NCI-H146 treated with DMSO at 0.1 percent for 48 hours (cell line): ENCODE data around the gene U2SURP.
"Not testable (repeated sequence)": the region's sequence is repeated elsewhere in the genome, so short reads cannot be mapped to it uniquely, and the experiment has no call there.

Source experiments
- DNase-seq: peaks from one replicate; lab custom pipeline; 2025; ENCODE audit not compliant: unreplicated experiment; lab: John Stamatoyannopoulos, UW

Gene U2SURP

DNA sequence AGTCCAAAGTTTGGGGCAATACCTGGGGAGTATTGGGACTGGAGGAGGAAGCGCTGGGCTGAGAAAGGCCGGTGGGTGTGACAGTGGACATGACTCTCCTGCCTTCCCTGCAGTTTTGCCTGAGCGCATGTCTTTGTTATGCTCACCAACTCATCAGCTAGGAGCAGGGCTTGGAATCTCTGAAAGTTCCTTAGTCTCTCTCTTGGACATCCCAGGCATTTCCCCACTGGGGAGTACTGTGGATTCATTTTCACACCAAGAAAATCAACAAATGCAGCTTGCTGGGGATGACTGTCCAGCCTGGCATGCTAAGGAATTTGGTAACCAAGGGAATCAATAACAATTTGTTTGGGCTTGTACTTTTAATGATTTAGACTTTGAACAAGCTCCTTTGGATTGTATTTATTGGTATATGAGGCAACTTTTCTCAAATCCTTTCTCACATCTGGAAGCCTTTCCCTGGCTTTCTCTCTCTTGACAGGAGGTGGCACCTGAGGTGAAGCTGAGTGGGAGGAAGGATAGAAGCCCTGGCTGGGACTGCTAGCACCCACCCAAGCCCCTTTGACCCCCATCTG lies 69.7 kb downstream of the U2SURP start:
- DNase-seq, result no peak

DNA sequence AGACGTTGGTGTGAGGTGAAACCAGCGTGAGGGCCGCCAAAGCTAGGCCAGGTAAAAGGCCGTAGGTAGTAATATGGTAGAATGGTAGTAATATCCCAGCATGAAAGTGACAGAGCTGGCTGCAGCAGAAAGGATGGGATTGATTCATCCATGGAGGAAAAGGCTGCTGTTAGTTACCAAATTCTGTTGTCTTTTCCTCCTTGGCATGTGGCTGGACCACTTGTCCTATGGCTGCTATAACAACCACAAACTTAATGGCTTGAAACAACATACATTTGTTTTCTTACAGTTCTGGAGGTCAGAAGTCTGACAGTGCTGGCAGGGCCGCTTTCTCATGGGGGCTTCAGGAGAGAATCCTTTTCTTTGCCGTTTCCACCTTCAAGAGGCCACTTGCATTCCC lies 70.4 kb downstream of the U2SURP start:
- DNase-seq, result no peak

DNA sequence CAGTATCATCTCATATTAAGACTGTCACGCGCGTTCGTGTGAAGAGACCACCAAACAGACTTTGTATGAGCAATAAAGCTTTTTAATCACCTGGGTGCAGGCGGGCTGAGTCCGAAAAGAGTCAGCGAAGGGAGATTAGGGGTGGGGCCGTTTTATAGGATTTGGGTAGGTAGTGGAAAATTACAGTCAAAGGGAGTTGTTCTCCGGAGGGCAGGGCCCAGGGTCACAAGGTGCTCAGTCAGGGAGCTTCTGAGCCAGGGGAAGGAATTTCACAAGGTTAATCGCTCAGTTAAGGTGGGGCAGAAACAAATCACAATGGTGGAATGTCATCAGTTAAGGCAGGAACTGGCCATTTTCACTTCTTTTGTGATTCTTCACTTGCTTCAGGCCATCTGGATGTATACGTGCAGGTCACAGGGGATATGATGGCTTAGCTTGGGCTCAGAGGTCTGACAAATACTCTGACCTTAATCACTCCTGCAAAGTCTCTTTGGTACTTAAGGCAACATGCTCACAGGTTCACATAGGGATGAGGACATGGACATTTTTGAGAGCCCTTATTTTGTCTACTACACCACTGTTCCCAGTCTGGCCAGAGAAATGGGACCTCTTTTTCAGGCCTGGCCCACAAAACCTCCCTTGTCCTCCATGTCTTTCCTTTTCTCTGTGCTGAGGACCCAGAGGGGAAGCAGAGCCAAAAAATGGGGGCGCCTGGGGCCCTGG lies 71.1 kb downstream of the U2SURP start:
- DNase-seq, result not testable (repeated sequence)

DNA sequence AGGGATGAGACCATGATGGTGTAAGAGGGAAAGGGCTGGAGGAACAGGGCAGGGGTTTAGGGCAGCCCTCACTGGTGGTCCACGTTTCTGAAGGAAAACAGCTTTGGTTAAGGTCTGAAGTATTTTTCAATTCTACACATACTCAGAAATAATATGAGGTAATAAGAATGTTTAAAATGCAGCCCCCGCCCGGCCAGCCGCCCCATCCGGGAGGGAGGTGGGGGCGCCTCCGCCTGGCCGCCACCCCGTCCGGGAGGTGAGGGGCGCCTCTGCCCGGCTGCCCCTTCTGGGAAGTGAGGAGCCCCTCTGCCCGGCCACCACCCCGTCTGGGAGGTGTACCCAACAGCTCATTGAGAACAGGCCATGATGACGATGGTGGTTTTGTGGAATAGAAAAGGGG lies 72.2 kb downstream of the U2SURP start:
- not testable (repeated sequence) for DNase-seq

GRCh38 chr3:143073983-143074382 lies 72.6 kb downstream of the U2SURP start:
- DNase-seq, result not testable (repeated sequence)

GRCh38 chr3:143078883-143079282 lies 77.5 kb downstream of the U2SURP start:
- DNase-seq, result no peak

GRCh38 chr3:143080196-143080595 lies 78.8 kb downstream of the U2SURP start:
- DNase-seq, result no peak

DNA sequence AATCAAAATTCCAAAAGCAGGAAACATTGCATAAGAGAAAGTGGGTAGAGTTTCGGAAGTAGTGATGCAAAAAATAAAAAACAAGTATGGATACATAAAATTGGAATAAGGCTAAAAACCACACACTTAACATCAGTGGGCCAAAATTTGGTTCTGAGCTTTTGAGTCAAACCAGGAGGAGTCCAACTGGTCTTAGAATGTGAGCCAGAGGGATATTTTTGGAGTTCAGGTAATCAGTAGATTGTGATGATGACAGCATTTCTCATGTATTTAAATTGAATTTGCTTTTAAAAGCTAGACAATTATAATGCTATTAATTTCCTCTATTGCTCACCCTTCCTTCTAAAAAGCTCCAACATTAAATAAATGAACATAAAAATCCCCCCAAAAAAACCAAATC lies 80.0 kb downstream of the U2SURP start:
- DNase-seq, result no peak

- DNase-seq, result no peak
These were observed 80.7 kb downstream of the U2SURP start for GRCh38 chr3:143081844-143082778.

DNA sequence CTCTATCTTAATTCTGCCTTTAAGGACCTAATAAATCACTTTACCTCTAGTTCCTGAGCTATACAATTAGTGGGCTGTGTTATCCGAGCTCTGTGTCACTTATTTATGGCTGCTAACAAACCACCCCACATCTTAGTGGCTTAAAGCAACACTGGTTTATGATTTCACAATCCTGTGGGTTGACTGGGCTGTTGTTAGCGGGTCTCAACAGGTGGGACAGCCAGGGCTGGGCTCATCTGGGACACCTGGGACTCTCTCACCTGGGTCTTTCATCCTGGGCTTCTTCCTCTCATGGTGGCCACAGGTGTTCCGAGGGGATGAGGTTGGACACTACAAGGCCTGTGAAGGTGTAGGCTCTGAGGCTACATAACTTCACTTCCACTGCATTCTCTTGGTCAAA lies 82.4 kb downstream of the U2SURP start:
- no peak for DNase-seq

DNA sequence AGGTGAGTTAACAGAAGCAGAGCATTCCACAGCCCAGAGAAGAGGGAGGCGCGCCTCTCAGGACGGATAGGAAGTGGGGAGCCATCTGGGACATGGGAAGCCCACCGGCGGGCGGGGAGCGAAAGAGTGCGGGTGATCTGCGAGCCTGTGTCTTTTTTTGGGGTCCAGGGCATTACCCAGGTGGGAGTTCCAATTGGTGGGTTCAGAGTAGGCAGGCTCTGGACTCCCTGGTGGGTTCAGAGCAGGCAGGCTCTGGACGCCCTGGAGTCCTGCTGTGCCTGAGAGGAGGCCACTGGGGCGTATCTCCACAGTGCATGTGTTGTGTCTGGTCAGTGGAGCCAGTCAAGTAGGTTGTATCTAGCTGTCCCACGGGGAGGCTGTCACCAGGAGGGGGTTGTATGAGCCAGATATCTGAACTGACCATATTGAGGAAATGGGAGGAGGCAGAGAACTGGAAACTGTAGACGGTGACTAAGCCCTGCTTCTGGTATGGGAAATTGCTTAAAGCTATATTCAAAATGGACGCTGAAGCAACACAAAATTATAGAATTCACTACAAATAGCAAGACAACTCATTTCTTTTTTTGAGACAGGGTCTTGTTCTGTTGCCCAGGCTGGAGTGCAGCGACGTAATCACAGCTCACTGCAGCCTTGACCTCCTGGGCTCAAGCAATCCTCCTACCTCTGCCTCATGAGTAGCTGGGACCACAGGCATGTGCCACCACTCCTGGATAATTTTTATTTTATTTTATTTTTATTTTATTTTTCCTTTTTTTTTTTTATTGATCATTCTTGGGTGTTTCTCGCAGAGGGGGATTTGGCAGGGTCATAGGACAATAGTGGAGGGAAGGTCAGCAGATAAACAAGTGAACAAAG lies 83.7 kb downstream of the U2SURP start:
- no peak for DNase-seq

GRCh38 chr3:143088835-143089234 lies 87.5 kb downstream of the U2SURP start:
- no peak for DNase-seq

- no peak for DNase-seq
These were observed 88.6 kb downstream of the U2SURP start for GRCh38 chr3:143089965-143090364.

GRCh38 chr3:143090486-143090885 lies 89.1 kb downstream of the U2SURP start:
- DNase-seq, result peak; percentile 39

DNA sequence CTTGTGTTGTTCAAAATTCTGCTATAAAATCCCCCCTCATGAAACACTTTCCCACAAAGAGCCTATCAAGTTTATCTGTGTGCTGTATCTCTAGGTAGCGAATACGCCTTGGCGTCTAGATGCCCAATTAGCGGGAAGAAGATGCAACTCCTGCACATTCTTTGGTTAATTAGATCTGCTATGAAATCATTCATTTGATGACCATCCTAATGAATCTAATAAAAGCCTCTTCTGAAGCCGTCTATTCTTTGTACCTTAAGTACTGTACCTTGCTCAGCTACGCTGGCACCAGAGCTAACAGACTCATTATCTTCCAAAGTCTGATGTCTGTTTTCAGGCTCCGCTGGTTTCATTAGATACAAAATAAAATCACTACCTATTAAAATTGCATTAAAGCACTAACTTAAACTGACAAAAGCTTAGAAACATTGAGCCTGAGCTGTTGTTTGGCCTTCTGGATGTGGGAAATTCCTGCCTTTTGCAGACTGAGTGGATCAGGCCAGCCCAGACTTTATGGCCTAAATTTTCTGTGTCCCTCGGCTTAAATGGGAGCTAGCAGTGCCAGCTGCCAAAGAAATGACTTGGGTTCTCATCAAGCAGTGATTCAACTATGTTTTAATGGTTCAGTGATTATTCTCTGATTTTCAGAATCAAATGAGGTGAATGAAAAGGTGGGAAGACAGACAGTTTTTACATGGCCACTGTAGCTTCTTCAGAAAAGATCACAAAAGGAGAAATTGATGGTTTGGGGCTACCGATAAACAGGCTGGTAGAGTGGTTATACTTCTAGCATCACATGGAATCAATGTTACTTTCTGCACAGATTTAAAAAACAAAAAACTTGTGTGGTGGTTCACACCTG lies 89.8 kb downstream of the U2SURP start:
- no peak for DNase-seq

- DNase-seq, result no peak
These were observed 90.8 kb downstream of the U2SURP start for GRCh38 chr3:143092191-143092590.

DNA sequence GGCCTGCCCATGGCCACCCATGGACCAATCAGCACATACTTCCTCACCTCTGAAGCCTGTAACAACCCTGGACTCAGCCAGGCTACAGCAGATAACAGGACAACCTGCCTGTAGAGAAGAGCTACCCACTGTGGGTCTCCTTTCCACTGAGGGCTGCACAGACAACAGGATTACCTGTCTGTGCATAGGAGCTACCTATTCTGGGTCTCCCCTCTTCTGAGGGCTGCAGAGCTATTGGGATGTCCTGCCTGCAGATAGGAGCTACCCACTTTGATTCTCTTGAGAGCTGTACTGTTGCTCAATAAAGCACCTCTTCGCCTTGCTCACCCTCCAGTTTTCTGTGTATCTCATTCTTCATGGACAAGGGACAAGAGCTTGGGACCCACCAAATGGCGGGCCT lies 94.4 kb downstream of the U2SURP start:
- no peak for DNase-seq

GRCh38 chr3:143098032-143098764 lies 96.8 kb downstream of the U2SURP start:
- no peak for DNase-seq

DNA sequence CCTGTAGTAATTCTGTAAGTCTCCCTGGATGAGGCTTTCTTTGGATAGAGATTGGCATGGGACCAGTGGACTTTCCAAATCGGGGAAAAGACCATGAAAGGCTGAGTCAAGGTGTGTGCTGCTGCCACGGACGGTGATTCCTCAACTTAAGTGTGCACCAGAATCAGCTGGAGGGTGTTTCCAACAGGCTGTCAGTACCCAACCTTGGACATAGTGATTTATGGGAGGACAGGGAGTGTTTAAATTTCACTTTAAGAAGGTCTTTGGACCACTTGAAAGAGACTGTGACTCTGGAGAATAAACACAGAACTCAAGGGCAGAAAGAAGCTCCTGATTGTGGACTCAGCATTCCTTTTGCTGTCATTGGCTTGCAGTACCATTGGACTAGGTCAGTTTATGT lies 97.8 kb downstream of the U2SURP start:
- no peak for DNase-seq
